HCT116 (cell line): ENCODE measurements around the gene ADAD2. TPM values are rescaled to one million over a fixed set of nuclear protein-coding genes. Genes with fewer than 3 reads are reported as not detected.

Experiments
- ATAC-seq: fragments of 200-7000 bp; cut with Tn5 transposase; 2 replicates; pipeline ENCODE4 v1.9.1; 2020; ENCODE audit warnings: mild to moderate bottlenecking, moderate library complexity
- BruUV-seq: library from RNA; stranded (reverse); fragments of 400-500 nt; replicated peaks from 2 replicates; lab custom pipeline; 2021; lab: Mats Ljungman, UMichigan
- CTCF ChIA-PET: fragments of 300-600 bp; sonication (Branson Sonifier 250); formaldehyde crosslinking; loops from one replicate; lab custom pipeline; 2021; ENCODE audit warnings: antibody characterized with exemption; lab: Charles Lee
- POLR2A ChIA-PET: fragments of 300-600, 350-600 bp; sonication (Branson Sonifier 250); formaldehyde crosslinking; loops from one replicate; lab custom pipeline; 2021; ENCODE audit warnings: antibody characterized with exemption; lab: Charles Lee
- RAD21 ChIA-PET, 2 experiments: fragments of 300-600 bp; sonication (Branson Sonifier 250); formaldehyde crosslinking; loops; one replicate each; lab custom pipeline; 2023; ENCODE audit warnings: low total read pairs in 2 of 2; ENCODE audit not compliant: uncharacterized antibody in 2 of 2, unreplicated experiment in 2 of 2, low non-redundant PET in 1 of 2; lab: Charles Lee
- DNase-seq: peaks from one replicate; pipeline ENCODE4 v3.0.0-alpha.2; 2010; ENCODE audit warnings: low read depth, low spot score
- H2AFZ ChIP-seq: fragments of 200-600 bp; shearing (Covaris generic), sonication (generic); 2 replicates; pipeline ENCODE4 v1.6.1; 2017; ENCODE audit warnings: low read depth, mixed run types, mixed read lengths, antibody characterized with exemption, low read length; ENCODE audit not compliant: poor library complexity, severe bottlenecking
- H3K27ac ChIP-seq: 2 replicates; pipeline ENCODE4 v1.5.1; 2012; ENCODE audit warnings: low read depth, low read length
- H3K27me3 ChIP-seq: fragments of 200-600 bp; sonication (generic); 2 replicates; pipeline ENCODE4 v1.6.1; 2016; ENCODE audit warnings: mixed run types, low read length, mixed read lengths; ENCODE audit not compliant: insufficient read depth
- H3K36me3 ChIP-seq, 2 experiments: fragments of 200-500 bp in 1 of 2; fragments of 200-600 bp in 1 of 2; sonication (Bioruptor generic) in 1 of 2; sonication (generic) in 1 of 2; 2 replicates each; pipeline versions ENCODE4 v1.5.1 to v1.6.1; 2014 to 2016; ENCODE audit warnings: low read length in 2 of 2, inconsistent platforms in 1 of 2, mixed read lengths in 1 of 2, mixed run types in 1 of 2; ENCODE audit not compliant: insufficient read depth in 2 of 2, control insufficient read depth in 1 of 2
- H3K4me1 ChIP-seq, 2 experiments: fragments of 200-600 bp in 1 of 2; sonication (generic) in 1 of 2; 2 replicates each; pipeline versions ENCODE4 v1.5.1 to v1.6.1; 2012 to 2017; ENCODE audit warnings: low read length in 2 of 2, inconsistent platforms in 1 of 2, mild to moderate bottlenecking in 1 of 2, mixed read lengths in 1 of 2, mixed run types in 1 of 2, moderate library complexity in 1 of 2; ENCODE audit not compliant: insufficient read depth in 2 of 2, control insufficient read depth in 1 of 2
- H3K4me2 ChIP-seq: fragments of 200-600 bp; sonication (generic); 2 replicates; pipeline ENCODE4 v1.6.1; 2017; ENCODE audit warnings: mixed run types, low read length, mixed read lengths
- H3K4me3 ChIP-seq, 2 experiments: fragments of 200-600 bp in 1 of 2; sonication (generic) in 1 of 2; replicated peaks in 1 of 2; 2 replicates each; pipeline ENCODE4 v1.5.1; 2011 to 2016; ENCODE audit warnings: low read length in 2 of 2, control low read depth in 1 of 2, low read depth in 1 of 2, mild to moderate bottlenecking in 1 of 2, mixed read lengths in 1 of 2, mixed run types in 1 of 2
- H3K79me2 ChIP-seq: fragments of 200-600 bp; sonication (generic); 2 replicates; pipeline ENCODE4 v1.6.1; 2017; ENCODE audit warnings: mild to moderate bottlenecking, mixed run types, low read length, moderate library complexity, mixed read lengths; ENCODE audit not compliant: insufficient read depth
- H3K9ac ChIP-seq: fragments of 200-600 bp; sonication (generic); 2 replicates; pipeline ENCODE4 v1.6.1; 2016; ENCODE audit warnings: low read length, mixed read lengths
- H3K9me2 ChIP-seq: fragments of 200-600 bp; sonication (generic), shearing (Covaris generic); 2 replicates; pipeline ENCODE4 v1.6.1; 2017; ENCODE audit warnings: mixed run types, mild to moderate bottlenecking, moderate library complexity; ENCODE audit not compliant: insufficient read depth
- H3K9me3 ChIP-seq, 2 experiments: fragments of 200-500 bp in 1 of 2; fragments of 200-600 bp in 1 of 2; sonication (Bioruptor generic) in 1 of 2; sonication (generic) in 1 of 2; 2 replicates each; pipeline ENCODE4 v1.6.1; 2014 to 2017; ENCODE audit warnings: low read length in 2 of 2, mixed read lengths in 2 of 2, inconsistent platforms in 1 of 2, low read depth in 1 of 2, mild to moderate bottlenecking in 1 of 2, mixed run types in 1 of 2, moderate library complexity in 1 of 2; ENCODE audit not compliant: control insufficient read depth in 1 of 2, insufficient read depth in 1 of 2
- H4K20me1 ChIP-seq: fragments of 200-600 bp; sonication (generic), shearing (Covaris generic); 2 replicates; pipeline ENCODE4 v1.6.1; 2017; ENCODE audit warnings: mixed run types, mild to moderate bottlenecking, moderate library complexity; ENCODE audit not compliant: insufficient read depth
- ATF3 ChIP-seq: IDR thresholded peaks from 2 replicates; pipeline ENCODE4 v1.6.1; 2012
- EGR1 ChIP-seq: IDR thresholded peaks from 2 replicates; pipeline ENCODE4 v1.6.1; 2012; ENCODE audit warnings: low read depth
- EZH2phosphoT487 ChIP-seq: fragments of 200-600 bp; IDR thresholded peaks from 2 replicates; pipeline ENCODE4 v1.6.1; 2018; ENCODE audit warnings: antibody characterized with exemption, borderline replicate concordance
- FOSL1 ChIP-seq: IDR thresholded peaks from 2 replicates; pipeline ENCODE4 v1.6.1; 2012; ENCODE audit warnings: low read depth
- MAX ChIP-seq: IDR thresholded peaks from 2 replicates; pipeline ENCODE4 v1.6.1; 2012
- YY1 ChIP-seq: IDR thresholded peaks from 2 replicates; pipeline ENCODE4 v1.6.1; 2011; ENCODE audit warnings: low read length, low read depth, moderate library complexity, mild to moderate bottlenecking; ENCODE audit not compliant: insufficient replicate concordance; ENCODE audit errors: extremely low read depth
- ZBTB33 ChIP-seq: IDR thresholded peaks from 2 replicates; pipeline ENCODE4 v1.6.1; 2011; ENCODE audit warnings: mild to moderate bottlenecking, low read length, moderate library complexity; ENCODE audit not compliant: insufficient replicate concordance; ENCODE audit errors: extremely low read depth
- intact Hi-C: fragments of 100-400 bp; cut with micrococcal nuclease; formaldehyde crosslinking; loops from 2 replicates; pipeline ENCODE4 v1.10.0; 2022
- total RNA-seq: library from RNA; stranded (reverse); gene quantifications from one replicate; pipeline ENCODE4 v1.2.1, GENCODE V29; 2021; ENCODE audit not compliant: unreplicated experiment

The ADAD2 gene
- total RNA-seq, 1 experiment from 2014 or later: not detected

GRCh38 chr16:84218956-84219355 lies 28.0 kb downstream of the ADAD2 start (continued):
- no peak for TF ChIP-seq ZBTB33
- TF ChIP-seq MAX: no peak
- TF ChIP-seq EGR1: no peak
- TF ChIP-seq ATF3: no peak
- no peak for TF ChIP-seq YY1

GRCh38 chr16:84220851-84221250 lies 29.9 kb downstream of the ADAD2 start:
- no peaks in the 10 kb centered on the region for H3K27me3 ChIP-seq
- no peak overlapping the region for H3K4me3 ChIP-seq
- ATAC-seq (no peak), DNase-seq (no peak)
- no TSS peak for BruUV-seq
- H3K27ac ChIP-seq: no peak overlapping the region
- H4K20me1 ChIP-seq: no peaks in the 10 kb centered on the region
- H3K9me2 ChIP-seq: no peaks in the 10 kb centered on the region
- intact Hi-C loops: no loop called here
- no peak overlapping the region for H3K9ac ChIP-seq
- H3K4me2 ChIP-seq: no peak overlapping the region
- no peaks in the 10 kb centered on the region for H3K79me2 ChIP-seq
- RAD21 ChIA-PET: no interaction called here
- no peaks in the 10 kb centered on the region for H3K9me3 ChIP-seq
- CTCF ChIA-PET: interaction anchor here (1.5 kb wide), 1 partner anchor 34 kb away, joined by 4 read pairs; the partner anchor contains the start of gene TAF1C
- peaks cover 7 to 20% of the 10 kb centered on the region in 2 experiments; a peak in 3 of 4 replicates for H3K4me1 ChIP-seq
- TF ChIP-seq EGR1 (no peak), MAX (no peak), EZH2phosphoT487 (no peak), FOSL1 (no peak), ATF3 (no peak)
- POLR2A ChIA-PET: no interaction called here
- no peak overlapping the region for H2AFZ ChIP-seq
- H3K36me3 ChIP-seq: no peaks in the 10 kb centered on the region
